Keratinocyte (primary cell): ENCODE data around the gene ZNF674. TPM values are rescaled to one million over a fixed set of nuclear protein-coding genes. Genes with fewer than 3 reads are reported as not detected.

Experiments
- DNase-seq: peaks from one replicate; pipeline ENCODE4 v3.0.0-alpha.2; 2011; ENCODE audit warnings: low read depth, missing footprints, low spot score
- FAIRE-seq: peaks from 2 replicates; lab custom pipeline; 2011; peaks lifted over from hg19 to GRCh38; lab: Jason Lieb, UNC
- H2AFZ ChIP-seq: 2 replicates; pipeline ENCODE4 v1.6.0; 2012; ENCODE audit warnings: low read length, control low read depth, inconsistent platforms; ENCODE audit not compliant: control insufficient read depth
- H3K27ac ChIP-seq: 2 replicates; pipeline ENCODE4 v1.5.1; 2011; ENCODE audit warnings: low read length; ENCODE audit not compliant: control insufficient read depth, insufficient read depth
- H3K27me3 ChIP-seq: 3 replicates; pipeline ENCODE4 v1.6.0; 2011; ENCODE audit warnings: low read length; ENCODE audit not compliant: control insufficient read depth, insufficient read depth; ENCODE audit errors: extremely low read depth
- H3K36me3 ChIP-seq, 2 experiments: 2 replicates in 1 of 2; 3 replicates in 1 of 2; pipeline ENCODE4 v1.5.1; 2011; ENCODE audit warnings: low read length in 2 of 2, mild to moderate bottlenecking in 1 of 2; ENCODE audit not compliant: control insufficient read depth in 2 of 2, insufficient read depth in 2 of 2; ENCODE audit errors: extremely low read depth in 1 of 2
- H3K4me1 ChIP-seq: 3 replicates; pipeline ENCODE4 v1.5.1; 2011; ENCODE audit warnings: low read length; ENCODE audit not compliant: control insufficient read depth, insufficient read depth; ENCODE audit errors: extremely low read depth
- H3K4me2 ChIP-seq: 3 replicates; pipeline ENCODE4 v1.6.0; 2011; ENCODE audit warnings: low read depth, low read length; ENCODE audit not compliant: control insufficient read depth, insufficient read depth; ENCODE audit errors: extremely low read depth
- H3K4me3 ChIP-seq, 3 experiments: fragments of 200-600 bp in 1 of 3; sonication (generic) in 1 of 3; 2 replicates in 2 of 3; 3 replicates in 1 of 3; pipeline ENCODE4 v1.5.1; 2011 to 2016; ENCODE audit warnings: low read length in 3 of 3, mild to moderate bottlenecking in 3 of 3, control low read depth in 2 of 3, inconsistent platforms in 1 of 3, low read depth in 1 of 3, mixed read lengths in 1 of 3, mixed run types in 1 of 3, moderate library complexity in 1 of 3; ENCODE audit not compliant: control insufficient read depth in 2 of 3, insufficient read depth in 2 of 3; ENCODE audit errors: extremely low read depth in 1 of 3
- H3K79me2 ChIP-seq: 2 replicates; pipeline ENCODE4 v1.6.0; 2012; ENCODE audit warnings: low read length; ENCODE audit not compliant: control insufficient read depth, insufficient read depth
- H3K9ac ChIP-seq: 3 replicates; pipeline ENCODE4 v1.6.0; 2011; ENCODE audit warnings: low read length; ENCODE audit not compliant: control insufficient read depth, insufficient read depth; ENCODE audit errors: extremely low read depth
- H3K9me1 ChIP-seq: 3 replicates; pipeline ENCODE4 v1.6.0; 2011; ENCODE audit warnings: low read length; ENCODE audit not compliant: control insufficient read depth, insufficient read depth; ENCODE audit errors: extremely low read depth
- H3K9me3 ChIP-seq: 2 replicates; pipeline ENCODE4 v1.5.1; 2012; ENCODE audit warnings: low read depth, low read length; ENCODE audit not compliant: control insufficient read depth
- H4K20me1 ChIP-seq: 3 replicates; pipeline ENCODE4 v1.6.0; 2011; ENCODE audit warnings: low read length; ENCODE audit not compliant: control insufficient read depth, insufficient read depth; ENCODE audit errors: extremely low read depth
- CTCF ChIP-seq, 3 experiments: IDR thresholded peaks in 1 of 3; conservative IDR thresholded peaks in 1 of 3; optimal IDR thresholded peaks in 1 of 3; 2 replicates in 2 of 3; 3 replicates in 1 of 3; pipeline versions ENCODE3 to v1.5.1; 2011; ENCODE audit warnings: low read length in 3 of 3, mild to moderate bottlenecking in 3 of 3, moderate library complexity in 2 of 3, control low read depth in 1 of 3, inconsistent platforms in 1 of 3; ENCODE audit not compliant: insufficient read depth in 2 of 3; ENCODE audit errors: extremely low read depth in 1 of 3
- EZH2 ChIP-seq: IDR thresholded peaks from one replicate; pipeline ENCODE4 v1.6.1; 2012; ENCODE audit warnings: inconsistent platforms, mild to moderate bottlenecking, low read length, moderate library complexity
- dilution Hi-C: fragments of 300-500 bp; cut with MboI; formaldehyde crosslinking; loops from one replicate; pipeline ENCODE4 v1.7.0; 2020; ENCODE audit warnings: low sequenced_read_pairs; ENCODE audit not compliant: extremely low pct_ligation_motif_present
- polyA plus RNA-seq, 5 experiments: library from polyadenylated mRNA; depleted of rRNA in 3 of 5; stranded (reverse) in 3 of 5; stranded (forward) in 1 of 5; unstranded in 1 of 5; fragments of >200 nt; gene quantifications; 1 replicate in 1 of 5; 2 replicates in 3 of 5; 3 replicates in 1 of 5; pipeline versions ENCODE4 v1.2.1 to v1.2.3, GENCODE V29; 2011 to 2012; ENCODE audit warnings: missing spikeins in 2 of 5, low read depth in 1 of 5, low replicate concordance in 1 of 5

The ZNF674 gene
- polyA plus RNA-seq, 1 donor (not counting 4 experiments of a cell fraction or from before 2014, with no cell fraction given), result 2.1 TPM

- no peak overlapping the region for H2AFZ ChIP-seq
- DNase-seq (no peak), FAIRE-seq (no peak)
- peaks cover 21% of the 10 kb centered on the region for H3K4me1 ChIP-seq
- no peak overlapping the region for H3K9ac ChIP-seq
- dilution Hi-C loops, result no loop called here
- H3K79me2 ChIP-seq, result no peaks in the 10 kb centered on the region
- H3K27ac ChIP-seq, result no peak overlapping the region
- H3K36me3 ChIP-seq, result no peaks in the 10 kb centered on the region
- no peaks in the 10 kb centered on the region for H4K20me1 ChIP-seq
- H3K4me3 ChIP-seq, result no peak overlapping the region
- H3K4me2 ChIP-seq, result no peak overlapping the region
- TF ChIP-seq EZH2, result no peak
- no peaks in the 10 kb centered on the region for H3K9me1 ChIP-seq
- no peaks in the 10 kb centered on the region for H3K27me3 ChIP-seq
- H3K9me3 ChIP-seq, result no peaks in the 10 kb centered on the region
Observed at GRCh38 chrX:46580613-46581012, 35.4 kb upstream of the ZNF674 start.

- Histone ChIP-seq H3K27ac (no peak overlapping the region), H3K79me2 (no peaks in the 10 kb centered on the region), H3K9me1 (no peaks in the 10 kb centered on the region), H3K27me3 (no peaks in the 10 kb centered on the region), H3K9ac (no peak overlapping the region), H3K4me1 (peaks cover 25% of the 10 kb centered on the region), H4K20me1 (no peaks in the 10 kb centered on the region), H3K4me3 (no peak overlapping the region), H3K4me2 (no peak overlapping the region), H3K9me3 (no peaks in the 10 kb centered on the region), H2AFZ (no peak overlapping the region), H3K36me3 (no peaks in the 10 kb centered on the region)
- dilution Hi-C loops, result no loop called here
- FAIRE-seq (no peak), DNase-seq (no peak)
- TF ChIP-seq EZH2, result no peak
- no peak for TF ChIP-seq CTCF (optimal IDR thresholded peaks at IDR 0.05 in 1 of 3, IDR thresholded peaks at IDR 0.05 in 1 of 3, conservative IDR thresholded peaks at IDR 0.05 in 1 of 3; ENCODE audit: extremely low read depth in 1 of 3, insufficient read depth in 2 of 3, low read length in 3 of 3)
Observed at GRCh38 chrX:46579250-46579649, 34.0 kb upstream of the ZNF674 start.
